GM12891 (cell line): Measurements from ENCODE around the gene ECE2.

Source experiments
- DNase-seq: peaks from one replicate; pipeline ENCODE4 v3.0.0; 2011; ENCODE audit warnings: low spot score; ENCODE audit not compliant: insufficient read length
- FAIRE-seq: peaks from 2 replicates; lab custom pipeline; 2011; peaks lifted over from hg19 to GRCh38; lab: Jason Lieb, UNC
- PAX5 ChIP-seq: IDR thresholded peaks from 2 replicates; pipeline ENCODE4 v1.6.1; 2011; ENCODE audit warnings: low read length, moderate library complexity, mild to moderate bottlenecking; ENCODE audit not compliant: insufficient read depth, severe bottlenecking
- POLR2A ChIP-seq: IDR thresholded peaks from 2 replicates; pipeline ENCODE4 v1.6.1; 2011; ENCODE audit warnings: low read depth, low read length, control low read depth
- POLR2AphosphoS5 ChIP-seq: IDR thresholded peaks from 2 replicates; pipeline ENCODE4 v1.6.1; 2011; ENCODE audit warnings: low read depth, low read length, control low read depth
- POU2F2 ChIP-seq: IDR thresholded peaks from 2 replicates; pipeline ENCODE4 v1.6.1; 2011; ENCODE audit warnings: low read depth, mild to moderate bottlenecking, control low read depth, low read length, moderate library complexity
- SPI1 ChIP-seq: IDR thresholded peaks from 2 replicates; pipeline ENCODE4 v1.6.1; 2011; ENCODE audit warnings: low read depth, low read length, control low read depth
- TAF1 ChIP-seq: IDR thresholded peaks from 2 replicates; pipeline ENCODE4 v1.6.1; 2011; ENCODE audit warnings: low read depth, low read length, control low read depth

ECE2 gene

DNA sequence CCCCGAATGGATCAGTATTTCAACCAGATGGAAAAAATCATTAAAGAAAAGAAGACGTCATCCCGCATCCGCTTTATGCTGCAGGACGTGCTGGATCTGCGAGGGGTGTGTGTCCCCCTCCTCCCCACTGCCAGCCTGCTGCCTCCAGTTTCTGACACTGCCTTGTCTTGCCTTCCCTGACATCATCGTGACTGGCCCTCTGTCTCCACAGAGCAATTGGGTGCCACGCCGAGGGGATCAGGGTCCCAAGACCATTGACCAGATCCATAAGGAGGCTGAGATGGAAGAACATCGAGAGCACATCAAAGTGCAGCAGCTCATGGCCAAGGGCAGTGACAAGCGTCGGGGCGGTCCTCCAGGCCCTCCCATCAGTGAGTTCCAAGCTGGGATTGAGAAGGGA lies 49.4 kb downstream of the ECE2 start:
- TF ChIP-seq POLR2AphosphoS5 (no peak; the same call in 1 of the 2 replicates), POU2F2 (no peak), PAX5 (no peak), POLR2A (no peak), SPI1 (no peak), TAF1 (no peak)
- FAIRE-seq: no peak
- DNase-seq: no peak

DNA sequence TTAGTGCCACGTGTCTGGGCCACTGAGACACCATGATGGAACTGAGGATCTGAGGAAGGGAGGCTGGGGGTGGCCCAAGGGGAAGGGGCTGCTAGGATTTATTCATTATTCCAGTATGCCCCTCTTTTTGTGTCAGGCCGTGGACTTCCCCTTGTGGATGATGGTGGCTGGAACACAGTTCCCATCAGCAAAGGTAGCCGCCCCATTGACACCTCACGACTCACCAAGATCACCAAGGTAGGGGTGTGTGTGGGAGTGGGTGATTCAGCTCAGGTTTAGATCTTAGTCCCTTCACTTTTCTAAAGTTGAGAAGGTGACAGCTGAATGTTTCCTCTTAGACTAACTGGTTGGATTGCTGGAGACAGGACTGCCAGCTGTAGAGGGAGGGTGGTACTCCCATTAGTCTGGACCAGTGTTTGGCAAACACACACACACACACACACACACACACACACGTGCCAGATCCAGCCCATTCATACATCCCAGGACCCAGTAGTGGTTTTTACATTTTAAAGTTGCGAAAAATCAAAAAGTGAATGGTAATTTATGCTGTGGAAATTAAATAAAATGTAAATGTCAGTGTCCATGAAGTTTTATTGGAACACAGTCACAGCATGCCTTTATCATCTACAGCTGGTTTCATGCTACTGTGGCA lies 50.0 kb downstream of the ECE2 start:
- no peak for FAIRE-seq

DNA sequence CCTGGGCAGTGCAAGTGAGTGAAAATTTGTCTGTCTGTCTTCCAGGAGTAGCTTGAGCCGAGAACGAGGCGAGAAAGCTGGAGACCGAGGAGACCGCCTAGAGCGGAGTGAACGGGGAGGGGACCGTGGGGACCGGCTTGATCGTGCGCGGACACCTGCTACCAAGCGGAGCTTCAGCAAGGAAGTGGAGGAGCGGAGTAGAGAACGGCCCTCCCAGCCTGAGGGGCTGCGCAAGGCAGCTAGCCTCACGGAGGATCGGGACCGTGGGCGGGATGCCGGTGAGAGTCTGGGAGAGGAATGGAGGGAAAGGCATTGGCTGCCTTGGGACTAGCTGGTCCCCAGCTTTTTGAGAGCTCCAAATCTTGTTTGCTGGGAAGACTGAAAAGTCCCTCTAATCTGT lies 51.3 kb downstream of the ECE2 start:
- TF ChIP-seq TAF1 (no peak), POLR2AphosphoS5 (no peak), POLR2A (no peak), POU2F2 (no peak), SPI1 (no peak), PAX5 (no peak)
- FAIRE-seq: no peak
- no peak for DNase-seq

More for the DNA sequence above, 50.0 kb downstream of the ECE2 start:
- no peak for DNase-seq
- TF ChIP-seq POLR2AphosphoS5 (no peak), SPI1 (no peak), TAF1 (no peak), POLR2A (no peak), PAX5 (no peak), POU2F2 (no peak)

GRCh38 chr3:184328516-184328915 lies 52.7 kb downstream of the ECE2 start:
- no peak for TF ChIP-seq TAF1
- 0 out of 2 replicates have a peak, but pooled peaks have one; percentile 19 for TF ChIP-seq POLR2AphosphoS5
- DNase-seq (no peak), FAIRE-seq (peak; percentile 38)

GRCh38 chr3:184332370-184333090 lies 56.7 kb downstream of the ECE2 start:
- no peak for DNase-seq
- TF ChIP-seq POU2F2 (no peak), POLR2A (peak; percentile 11; the same call in 1 of the 2 replicates), POLR2AphosphoS5 (0 out of 2 replicates have a peak, but pooled peaks have one; percentile 42), PAX5 (no peak)
- no peak for FAIRE-seq

DNA sequence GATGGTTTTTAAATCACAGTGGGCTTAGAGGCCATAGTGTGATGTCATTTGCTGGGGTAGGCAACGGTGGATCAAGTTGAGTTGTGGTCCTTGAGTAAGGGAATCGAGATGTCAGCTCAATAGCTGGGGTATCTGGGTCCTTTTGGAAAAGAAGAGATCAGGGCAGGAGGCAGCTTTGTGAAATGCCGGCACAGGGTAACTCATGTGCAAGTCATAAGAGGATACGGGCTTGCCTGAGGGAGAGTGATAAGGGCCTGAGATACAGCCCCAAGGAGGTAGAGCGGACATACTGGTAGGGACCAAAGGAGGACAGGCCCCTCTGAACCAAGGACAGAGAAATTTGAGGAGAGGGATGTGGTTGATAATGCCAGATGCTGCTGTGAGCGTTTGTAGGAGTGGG lies 57.4 kb downstream of the ECE2 start:
- TF ChIP-seq POLR2A (no peak), POLR2AphosphoS5 (peak; percentile 61), TAF1 (no peak), PAX5 (no peak), SPI1 (no peak), POU2F2 (no peak)
- DNase-seq (no peak), FAIRE-seq (no peak)

GRCh38 chr3:184333700-184334099 lies 57.9 kb downstream of the ECE2 start:
- TF ChIP-seq POLR2AphosphoS5 (peak; percentile 81), SPI1 (no peak), TAF1 (no peak), POU2F2 (no peak), POLR2A (peak; percentile 65), PAX5 (no peak)
- FAIRE-seq: no peak

DNA sequence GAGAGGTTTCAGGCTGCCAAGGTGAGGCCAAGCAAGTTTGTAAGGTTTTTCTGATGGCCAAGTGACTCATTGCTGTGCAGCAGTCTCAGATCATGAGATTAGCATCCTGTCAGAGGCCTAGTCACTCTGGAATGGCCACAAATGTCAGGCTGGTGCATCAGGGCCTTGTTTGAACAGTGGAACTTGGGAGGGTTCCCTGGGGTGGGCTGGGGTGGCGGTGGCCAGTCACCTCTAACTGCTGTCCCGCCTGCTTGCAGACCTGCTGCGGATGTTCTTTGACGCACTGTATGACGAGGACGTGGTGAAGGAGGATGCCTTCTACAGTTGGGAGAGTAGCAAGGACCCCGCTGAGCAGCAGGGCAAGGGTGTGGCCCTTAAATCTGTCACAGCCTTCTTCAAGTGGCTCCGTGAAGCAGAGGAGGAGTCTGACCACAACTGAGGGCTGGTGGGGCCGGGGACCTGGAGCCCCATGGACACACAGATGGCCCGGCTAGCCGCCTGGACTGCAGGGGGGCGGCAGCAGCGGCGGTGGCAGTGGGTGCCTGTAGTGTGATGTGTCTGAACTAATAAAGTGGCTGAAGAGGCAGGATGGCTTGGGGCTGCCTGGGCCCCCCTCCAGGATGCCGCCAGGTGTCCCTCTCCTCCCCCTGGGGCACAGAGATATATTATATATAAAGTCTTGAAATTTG lies 58.8 kb downstream of the ECE2 start:
- FAIRE-seq (no peak), DNase-seq (no peak)
- TF ChIP-seq SPI1: no peak
- TF ChIP-seq POLR2A: no peak

More at GRCh38 chr3:184333700-184334099, 57.9 kb downstream of the ECE2 start:
- DNase-seq: no peak

DNA sequence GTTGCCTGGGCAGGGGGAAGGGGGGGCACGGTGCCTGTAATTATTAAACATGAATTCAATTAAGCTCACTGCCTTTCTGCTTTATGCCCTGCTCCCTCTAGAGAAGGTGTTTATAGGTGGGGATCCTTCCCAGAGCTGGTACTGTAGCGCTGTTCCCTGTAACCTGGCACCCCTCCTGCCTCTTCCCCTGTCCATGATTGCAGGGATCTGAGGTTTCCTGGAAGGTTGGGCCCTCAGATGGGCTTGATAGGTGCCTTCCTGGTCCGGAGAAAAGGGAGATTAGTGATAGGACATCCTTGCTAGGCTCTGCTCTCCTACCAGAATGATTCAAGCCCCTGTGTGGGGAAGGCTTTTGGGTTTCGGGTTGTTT lies 59.5 kb downstream of the ECE2 start:
- TF ChIP-seq TAF1 (no peak), POLR2A (no peak), POLR2AphosphoS5 (no peak), PAX5 (no peak), POU2F2 (no peak), SPI1 (no peak)
- FAIRE-seq (no peak), DNase-seq (no peak)
